ENCODE measurements around the gene TP53TG5.

GRCh38 chr20:45416917-45417316 lies 38.8 kb upstream of the TP53TG5 start:
- TF ChIP-seq CTCF (IDR thresholded peaks at IDR 0.05 in 4 of 5, conservative IDR thresholded peaks at IDR 0.05 in 1 of 5), result no peak
- TF ChIP-seq POLR2A (IDR thresholded peaks at IDR 0.05), result no peak

Measured in gastrocnemius medialis (tissue), 4 donors.